HL-60/S4 (cell line): ENCODE measurements around the gene CCDC197.

Experiments
- in situ Hi-C: fragments of 300-500 bp; cut with MboI; formaldehyde crosslinking; loops from 2 replicates; pipeline ENCODE4 v1.14.3; 2022; ENCODE audit warnings: low sequenced_read_pairs

Gene CCDC197

GRCh38 chr14:94021001-94021400 is 23.9 kb downstream of the CCDC197 start:
- in situ Hi-C loops: no loop called here

GRCh38 chr14:94021416-94022157 is 24.5 kb downstream of the CCDC197 start:
- in situ Hi-C loops: no loop called here

GRCh38 chr14:94022532-94023411 is 25.7 kb downstream of the CCDC197 start:
- in situ Hi-C loops: no loop called here

GRCh38 chr14:94024549-94024948 is 27.4 kb downstream of the CCDC197 start:
- in situ Hi-C loops: no loop called here

- in situ Hi-C loops: no loop called here
Observed at GRCh38 chr14:94025720-94026119, 28.6 kb downstream of the CCDC197 start.

- in situ Hi-C loops: no loop called here
Observed at GRCh38 chr14:94026173-94026888, 29.2 kb downstream of the CCDC197 start, which contains the start of gene OTUB2. Gene OTUB2, plus strand, starts transcription at chr14:94026340. Its CDS starts 198 bp downstream, at chr14:94026538.

- in situ Hi-C loops: no loop called here
Observed at GRCh38 chr14:94026889-94027469, 29.9 kb downstream of the CCDC197 start.

- in situ Hi-C loops: no loop called here
Observed at GRCh38 chr14:94027566-94028449, 30.7 kb downstream of the CCDC197 start.

- in situ Hi-C loops: no loop called here
Observed at GRCh38 chr14:94028450-94028826, 31.3 kb downstream of the CCDC197 start.

- in situ Hi-C loops: no loop called here
Observed at GRCh38 chr14:94029265-94029664, 32.2 kb downstream of the CCDC197 start.

- in situ Hi-C loops: no loop called here
Observed at GRCh38 chr14:94029671-94030203, 32.6 kb downstream of the CCDC197 start.

- in situ Hi-C loops: no loop called here
Observed at GRCh38 chr14:94030571-94030970, 33.5 kb downstream of the CCDC197 start.

GRCh38 chr14:94031161-94031882 is 34.2 kb downstream of the CCDC197 start:
- in situ Hi-C loops: no loop called here

- in situ Hi-C loops: no loop called here
Observed at GRCh38 chr14:94031883-94032279, 34.8 kb downstream of the CCDC197 start.

- in situ Hi-C loops: no loop called here
Observed at GRCh38 chr14:94034886-94035285, 37.8 kb downstream of the CCDC197 start.

GRCh38 chr14:94036313-94037167 is 39.4 kb downstream of the CCDC197 start:
- in situ Hi-C loops: no loop called here

GRCh38 chr14:94037954-94038353 is 40.9 kb downstream of the CCDC197 start:
- in situ Hi-C loops: no loop called here

- in situ Hi-C loops: no loop called here
Observed at GRCh38 chr14:94038510-94038909, 41.4 kb downstream of the CCDC197 start.
